Measurements from ENCODE around the gene ABHD14A.

DNA sequence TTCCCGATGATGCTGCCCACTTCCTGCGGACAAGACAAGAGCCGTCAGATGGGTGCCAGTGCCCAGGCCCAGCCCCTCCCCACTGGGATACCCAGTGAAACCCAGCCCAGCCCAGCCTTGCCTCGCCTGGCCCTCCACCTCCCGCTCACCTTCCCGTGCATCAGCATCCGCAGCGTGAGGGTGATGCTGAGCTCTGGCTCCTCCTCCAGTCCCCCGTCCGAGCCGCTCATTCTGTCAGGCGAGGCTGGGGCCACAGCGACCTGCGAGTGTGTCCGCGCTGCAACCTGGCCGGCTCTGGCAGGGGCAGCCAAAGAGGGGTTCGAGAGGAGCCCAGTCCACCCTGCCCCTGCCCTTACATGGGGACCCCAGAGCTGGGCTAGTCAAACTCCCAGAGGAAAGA is 13.9 kb upstream of the ABHD14A start:
- TF ChIP-seq, protein P1, sequence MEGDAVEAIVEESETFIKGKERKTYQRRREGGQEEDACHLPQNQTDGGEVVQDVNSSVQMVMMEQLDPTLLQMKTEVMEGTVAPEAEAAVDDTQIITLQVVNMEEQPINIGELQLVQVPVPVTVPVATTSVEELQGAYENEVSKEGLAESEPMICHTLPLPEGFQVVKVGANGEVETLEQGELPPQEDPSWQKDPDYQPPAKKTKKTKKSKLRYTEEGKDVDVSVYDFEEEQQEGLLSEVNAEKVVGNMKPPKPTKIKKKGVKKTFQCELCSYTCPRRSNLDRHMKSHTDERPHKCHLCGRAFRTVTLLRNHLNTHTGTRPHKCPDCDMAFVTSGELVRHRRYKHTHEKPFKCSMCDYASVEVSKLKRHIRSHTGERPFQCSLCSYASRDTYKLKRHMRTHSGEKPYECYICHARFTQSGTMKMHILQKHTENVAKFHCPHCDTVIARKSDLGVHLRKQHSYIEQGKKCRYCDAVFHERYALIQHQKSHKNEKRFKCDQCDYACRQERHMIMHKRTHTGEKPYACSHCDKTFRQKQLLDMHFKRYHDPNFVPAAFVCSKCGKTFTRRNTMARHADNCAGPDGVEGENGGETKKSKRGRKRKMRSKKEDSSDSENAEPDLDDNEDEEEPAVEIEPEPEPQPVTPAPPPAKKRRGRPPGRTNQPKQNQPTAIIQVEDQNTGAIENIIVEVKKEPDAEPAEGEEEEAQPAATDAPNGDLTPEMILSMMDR (conservative IDR thresholded peaks at IDR 0.05 in 1 of 2, IDR thresholded peaks at IDR 0.05 in 1 of 2; ENCODE audit: low read depth in 1 of 2, low read length in 2 of 2), result no peak
- TF ChIP-seq EZH2 (IDR thresholded peaks at IDR 0.05; ENCODE audit: low read length, missing control alignments), result no peak

Measured in fibroblast of lung (primary cell).